H1 (cell line): Measurements from ENCODE around the gene FBLIM1. TPM values are rescaled to one million over a fixed set of nuclear protein-coding genes. Genes with fewer than 3 reads are reported as not detected.

Experiments used
- CTCF ChIA-PET: fragments of 300-600 bp; sonication (Branson Sonifier 250); formaldehyde crosslinking; loops from one replicate; lab custom pipeline; 2021; ENCODE audit not compliant: partially characterized antibody; lab: Charles Lee
- POLR2A ChIA-PET: fragments of 300-600 bp; sonication (Branson Sonifier 250); formaldehyde crosslinking; loops from one replicate; lab custom pipeline; 2021; ENCODE audit warnings: inconsistent platforms; ENCODE audit not compliant: partially characterized antibody; lab: Charles Lee
- DNase-seq, 2 experiments: peaks; one replicate each; pipeline versions ENCODE4 v3.0.0 to v3.0.0-alpha.2; 2010 to 2022; ENCODE audit warnings: low spot score in 2 of 2, low read depth in 1 of 2, mixed read lengths in 1 of 2
- FAIRE-seq: peaks from 2 replicates; lab custom pipeline; 2011; peaks lifted over from hg19 to GRCh38; lab: Jason Lieb, UNC
- H2AFZ ChIP-seq: 2 replicates; pipeline ENCODE4 v1.8.1; 2012; ENCODE audit warnings: low read length, inconsistent platforms
- H2AK5ac ChIP-seq: 2 replicates; pipeline ENCODE4 v1.6.1; 2013; ENCODE audit warnings: low read depth, low read length
- H2BK120ac ChIP-seq: replicated peaks from 2 replicates; pipeline ENCODE3; 2013; ENCODE audit warnings: low read depth, low read length, inconsistent platforms
- H2BK12ac ChIP-seq: 2 replicates; pipeline ENCODE4 v1.6.1; 2013; ENCODE audit warnings: low read depth, low read length
- H2BK15ac ChIP-seq: 2 replicates; pipeline ENCODE4 v1.6.1; 2013; ENCODE audit warnings: low read length
- H2BK20ac ChIP-seq: 2 replicates; pipeline ENCODE4 v1.6.1; 2013; ENCODE audit warnings: low read length
- H2BK5ac ChIP-seq: 2 replicates; pipeline ENCODE4 v1.6.1; 2013; ENCODE audit warnings: low read depth, low read length
- H3K14ac ChIP-seq: 2 replicates; pipeline ENCODE4 v1.6.1; 2013; ENCODE audit warnings: inconsistent platforms; ENCODE audit not compliant: insufficient read length
- H3K18ac ChIP-seq: 2 replicates; pipeline ENCODE4 v1.6.1; 2013; ENCODE audit warnings: low read length; ENCODE audit errors: extremely low read depth
- H3K23ac ChIP-seq: 2 replicates; pipeline ENCODE4 v1.6.1; 2013; ENCODE audit warnings: inconsistent platforms; ENCODE audit not compliant: insufficient read length
- H3K23me2 ChIP-seq: 2 replicates; pipeline ENCODE4 v1.6.1; 2013; ENCODE audit warnings: low read depth, low read length
- H3K27ac ChIP-seq: 2 replicates; pipeline ENCODE4 v1.6.1; 2011; ENCODE audit warnings: low read depth, low read length, inconsistent platforms
- H3K27me3 ChIP-seq, 4 experiments: replicated peaks in 1 of 4; 1 replicate in 1 of 4; 2 replicates in 3 of 4; pipeline versions ENCODE4 v1.6.1 to v1.8.1; 2011 to 2013; ENCODE audit warnings: low read length in 3 of 4, mild to moderate bottlenecking in 3 of 4, inconsistent platforms in 2 of 4, mixed read lengths in 2 of 4, moderate library complexity in 1 of 4; ENCODE audit not compliant: control insufficient read depth in 3 of 4, insufficient read depth in 3 of 4; ENCODE audit errors: extremely low read depth in 1 of 4
- H3K36me3 ChIP-seq, 4 experiments: 2 replicates each; pipeline versions ENCODE4 v1.6.1 to v1.8.1; 2011 to 2013; ENCODE audit warnings: mild to moderate bottlenecking in 4 of 4, low read length in 3 of 4, moderate library complexity in 2 of 4, control low read depth in 1 of 4, inconsistent platforms in 1 of 4; ENCODE audit not compliant: insufficient read depth in 4 of 4, control insufficient read depth in 2 of 4
- H3K4ac ChIP-seq: replicated peaks from 2 replicates; pipeline ENCODE3; 2013; ENCODE audit warnings: low read length, low read depth, mixed read lengths, inconsistent platforms; ENCODE audit not compliant: insufficient read length
- H3K4me1 ChIP-seq, 4 experiments: replicated peaks in 1 of 4; 1 replicate in 1 of 4; 2 replicates in 3 of 4; pipeline versions ENCODE4 v1.6.1 to v1.8.1; 2011 to 2013; ENCODE audit warnings: low read length in 3 of 4, inconsistent platforms in 2 of 4, mixed read lengths in 1 of 4; ENCODE audit not compliant: insufficient read depth in 4 of 4, control insufficient read depth in 3 of 4
- H3K4me2 ChIP-seq, 2 experiments: 2 replicates each; pipeline versions ENCODE4 v1.6.1 to v1.8.1; 2011 to 2013; ENCODE audit warnings: low read depth in 2 of 2, low read length in 2 of 2, control low read depth in 1 of 2, inconsistent platforms in 1 of 2, mild to moderate bottlenecking in 1 of 2; ENCODE audit not compliant: insufficient read depth in 1 of 2
- H3K4me3 ChIP-seq, 4 experiments: fragments of 200-600, 300-600 bp in 1 of 4; sonication (generic), shearing (Covaris generic), sonication (Bioruptor Twin) in 1 of 4; 2 replicates each; pipeline versions ENCODE4 v1.5.1 to v1.8.1; 2011 to 2016; ENCODE audit warnings: low read length in 4 of 4, low read depth in 3 of 4, control low read depth in 2 of 4, inconsistent platforms in 2 of 4, mild to moderate bottlenecking in 2 of 4, mixed read lengths in 1 of 4, moderate library complexity in 1 of 4; ENCODE audit not compliant: insufficient read depth in 2 of 4; ENCODE audit errors: extremely low read depth in 1 of 4
- H3K56ac ChIP-seq: replicated peaks from 2 replicates; pipeline ENCODE3; 2013; ENCODE audit warnings: low read depth, mild to moderate bottlenecking, mixed read lengths, low read length, inconsistent platforms; ENCODE audit not compliant: insufficient read length
- H3K79me1 ChIP-seq: 2 replicates; pipeline ENCODE4 v1.6.1; 2013; ENCODE audit warnings: low read depth, low read length, control low read depth
- H3K79me2 ChIP-seq, 2 experiments: 2 replicates each; pipeline versions ENCODE4 v1.6.1 to v1.8.1; 2012 to 2013; ENCODE audit warnings: low read length in 2 of 2, mild to moderate bottlenecking in 2 of 2, inconsistent platforms in 1 of 2; ENCODE audit not compliant: insufficient read depth in 2 of 2, control insufficient read depth in 1 of 2
- H3K9ac ChIP-seq, 4 experiments: replicated peaks in 1 of 4; 1 replicate in 1 of 4; 2 replicates in 3 of 4; pipeline versions ENCODE4 v1.6.1 to v1.8.1; 2011 to 2013; ENCODE audit warnings: low read depth in 3 of 4, low read length in 3 of 4, control low read depth in 2 of 4, mild to moderate bottlenecking in 2 of 4, moderate library complexity in 2 of 4, inconsistent platforms in 1 of 4; ENCODE audit errors: extremely low read depth in 1 of 4
- H3K9me3 ChIP-seq, 2 experiments: 2 replicates each; pipeline versions ENCODE4 v1.6.1 to v1.8.1; 2012 to 2013; ENCODE audit warnings: mild to moderate bottlenecking in 2 of 2, moderate library complexity in 2 of 2, control low read depth in 1 of 2, inconsistent platforms in 1 of 2, low read depth in 1 of 2, low read length in 1 of 2, mixed read lengths in 1 of 2; ENCODE audit not compliant: insufficient read depth in 2 of 2
- H4K20me1 ChIP-seq, 2 experiments: replicated peaks in 1 of 2; 2 replicates each; pipeline versions ENCODE3 to v1.8.1; 2011 to 2013; ENCODE audit warnings: inconsistent platforms in 2 of 2, low read length in 2 of 2, mild to moderate bottlenecking in 1 of 2; ENCODE audit not compliant: insufficient read depth in 2 of 2, control insufficient read depth in 1 of 2
- H4K5ac ChIP-seq: 2 replicates; pipeline ENCODE4 v1.6.1; 2013; ENCODE audit warnings: low read length, low read depth, mixed read lengths, inconsistent platforms; ENCODE audit not compliant: insufficient read length
- H4K8ac ChIP-seq: 2 replicates; pipeline ENCODE4 v1.8.0; 2013; ENCODE audit warnings: mild to moderate bottlenecking, moderate library complexity, low read length, inconsistent platforms; ENCODE audit not compliant: insufficient read depth; ENCODE audit errors: extremely low read depth
- H4K91ac ChIP-seq: replicated peaks from 2 replicates; pipeline ENCODE3; 2013; ENCODE audit warnings: low read length, mixed read lengths, inconsistent platforms; ENCODE audit not compliant: insufficient read length
- BACH1 ChIP-seq: IDR thresholded peaks from 2 replicates; pipeline ENCODE4 v1.6.1; 2012; ENCODE audit warnings: low read length, improper control_type of control experiment
- CBX5 ChIP-seq: fragments of 300-800, 300-1000 bp; sonication (generic); IDR thresholded peaks from 2 replicates; pipeline ENCODE4 v1.7.1; 2016; ENCODE audit warnings: antibody characterized with exemption, low read length, low read depth
- E2F6 ChIP-seq: IDR thresholded peaks from 2 replicates; pipeline ENCODE4 v1.6.1; 2012; ENCODE audit warnings: inconsistent platforms
- FOSL1 ChIP-seq: IDR thresholded peaks from 2 replicates; pipeline ENCODE4 v1.6.1; 2011; ENCODE audit warnings: mild to moderate bottlenecking, low read depth, low read length, moderate library complexity; ENCODE audit not compliant: insufficient read depth
- NANOG ChIP-seq: IDR thresholded peaks from 2 replicates; pipeline ENCODE4 v1.6.1; 2011; ENCODE audit warnings: low read length, low read depth, mild to moderate bottlenecking, inconsistent platforms; ENCODE audit not compliant: insufficient read depth, poor library complexity, severe bottlenecking
- POLR2A ChIP-seq, 2 experiments: IDR thresholded peaks; 1 replicate in 1 of 2; 2 replicates in 1 of 2; pipeline ENCODE4 v1.6.1; 2011; ENCODE audit warnings: low read depth in 2 of 2, low read length in 2 of 2, mild to moderate bottlenecking in 2 of 2; ENCODE audit errors: control extremely low read depth in 1 of 2
- POU5F1 ChIP-seq: IDR thresholded peaks from 2 replicates; pipeline ENCODE4 v1.6.1; 2011; ENCODE audit warnings: low read depth, mild to moderate bottlenecking, low read length, moderate library complexity
- RBBP5 ChIP-seq: IDR thresholded peaks from 2 replicates; pipeline ENCODE4 v1.7.1; 2012; ENCODE audit warnings: low read depth, mild to moderate bottlenecking, inconsistent platforms, low read length, moderate library complexity, borderline replicate concordance
- RNF2 ChIP-seq: fragments of 200-900, 300-1000 bp; sonication (generic); IDR thresholded peaks from 2 replicates; pipeline ENCODE4 v1.7.1; 2016; ENCODE audit warnings: borderline replicate concordance, low read depth, mild to moderate bottlenecking, antibody characterized with exemption, low read length; ENCODE audit not compliant: poor library complexity, severe bottlenecking; ENCODE audit errors: missing control alignments
- SAP30 ChIP-seq: fragments of 300-600 bp; sonication (generic); IDR thresholded peaks from 2 replicates; pipeline ENCODE4 v1.7.1; 2012; ENCODE audit warnings: low read length, moderate library complexity, mild to moderate bottlenecking, inconsistent platforms; ENCODE audit not compliant: insufficient read depth, insufficient replicate concordance
- SIRT6 ChIP-seq: IDR thresholded peaks from one replicate; pipeline ENCODE4 v1.7.1; 2012; ENCODE audit warnings: low read length, inconsistent platforms
- SP4 ChIP-seq: IDR thresholded peaks from 2 replicates; pipeline ENCODE4 v1.6.1; 2012; ENCODE audit warnings: low read length, inconsistent platforms
- SRF ChIP-seq: IDR thresholded peaks from 2 replicates; pipeline ENCODE4 v1.6.1; 2011; ENCODE audit warnings: mild to moderate bottlenecking, low read depth, low read length, moderate library complexity
- YY1 ChIP-seq: IDR thresholded peaks from 2 replicates; pipeline ENCODE4 v1.6.1; 2011; ENCODE audit warnings: low read depth, mild to moderate bottlenecking, low read length
- WGBS, 2 experiments: shearing (Covaris generic) in 1 of 2; methylation state at CpG; one replicate each; pipeline versions ENCODE4 v1.1.6 to v1.1.7; 2013 to 2015; ENCODE audit warnings: low lambda C conversion rate in 2 of 2, mixed read lengths in 2 of 2, inconsistent platforms in 1 of 2, low coverage in 1 of 2, missing lambda C conversion rate in 1 of 2; ENCODE audit not compliant: insufficient replicate concordance in 2 of 2, insufficient coverage in 1 of 2, insufficient read length in 1 of 2; ENCODE audit errors: extremely low coverage in 1 of 2, missing lambda C conversion rate in 1 of 2; 5-methylcytosine and 5-hydroxymethylcytosine counted together
- polyA plus RNA-seq, 7 experiments: library from polyadenylated mRNA; depleted of rRNA in 3 of 7; stranded (reverse) in 5 of 7; unstranded in 2 of 7; fragments of >200 nt in 5 of 7; fragments of 200-250 nt in 2 of 7; gene quantifications; 1 replicate in 5 of 7; 2 replicates in 1 of 7; 4 replicates in 1 of 7; pipeline versions ENCODE4 v1.2.1 to v1.2.3, GENCODE V29; 2011 to 2013; ENCODE audit warnings: missing spikeins in 2 of 7, mixed read lengths in 2 of 7
- total RNA-seq: library from RNA; stranded (reverse); fragmentation: NEBNext Ultra II Directional; extraction: Animal tissue kit (Norgen Biotek cat#: 25700); gene quantifications from 2 replicates; pipeline ENCODE4 v1.2.1, GENCODE V29; 2021

FBLIM1 gene
- total and polyA plus RNA-seq, 2 of the 8 experiments (the other 6 are each of a cell fraction or from before 2014, with no cell fraction given) = 66.6 to 66.7 TPM

GRCh38 chr1:15804060-15804459 lies 45.5 kb downstream of the FBLIM1 start:
- Histone ChIP-seq H3K56ac (no peak overlapping the region), H3K9ac (no peak overlapping the region), H3K36me3 (no peaks in the 10 kb centered on the region), H2BK15ac (no peak overlapping the region), H4K20me1 (peaks cover 0 to 1% of the 10 kb centered on the region in 2 experiments), H2BK12ac (no peak overlapping the region), H3K14ac (no peak overlapping the region), H2BK120ac (no peak overlapping the region), H3K9me3 (no peaks in the 10 kb centered on the region), H3K79me2 (no peaks in the 10 kb centered on the region), H2BK5ac (no peak overlapping the region), H3K23ac (no peak overlapping the region), H4K8ac (no peak overlapping the region), H4K91ac (no peak overlapping the region), H2AK5ac (no peak overlapping the region), H3K27me3 (no peaks in the 10 kb centered on the region), H3K4ac (no peak overlapping the region), H3K4me3 (no peak overlapping the region), H3K79me1 (no peaks in the 10 kb centered on the region), H3K4me2 (no peak overlapping the region), H3K18ac (no peak overlapping the region), H3K4me1 (peaks cover 0 to 21% (median 13%) of the 10 kb centered on the region in 4 experiments; a peak in 6 of 7 replicates), H3K27ac (no peak overlapping the region), H4K5ac (no peak overlapping the region), H3K23me2 (no peaks in the 10 kb centered on the region), H2AFZ (no peak overlapping the region), H2BK20ac (no peak overlapping the region)
- ChIA-PET CTCF (interaction anchor here (0.6 to 4.5 kb wide), 30 partner anchors 9 to 1405 kb away, joined by 3 to 25 read pairs (median 4); partner anchors contain the start of genes SRARP and ZBTB17), POLR2A (interaction anchor here (0.5 to 1.4 kb wide), 3 partner anchors 30 to 45 kb away, joined by 3 to 9 read pairs (median 3); no protein-coding TSS in a partner anchor)
- 93% methylated on average over 8 of the region's 8 CpGs; no CpG with 5 or more reads in 1 of the 2 experiments for WGBS, 2 experiments
- DNase-seq (no peak), FAIRE-seq (no peak)
- TF ChIP-seq POU5F1 = no peak
- TF ChIP-seq RBBP5 = no peak
- no peak for TF ChIP-seq CBX5
- TF ChIP-seq RNF2 = no peak
- no peak for TF ChIP-seq SRF
- no peak for TF ChIP-seq SP4
- TF ChIP-seq E2F6 = no peak
- no peak for TF ChIP-seq BACH1
- no peak for TF ChIP-seq NANOG
- no peak for TF ChIP-seq SIRT6
- no peak for TF ChIP-seq POLR2A (IDR thresholded peaks at IDR 0.05; ENCODE audit: control extremely low read depth in 1 of 2, low read depth in 2 of 2, low read length in 2 of 2)
- TF ChIP-seq SAP30 = no peak
- TF ChIP-seq FOSL1 = no peak
- TF ChIP-seq YY1 = no peak
